ENCODE measurements around the gene TBCA.
"Not testable (repeated sequence)": the region's sequence is repeated elsewhere in the genome, so short reads cannot be mapped to it uniquely, and the experiment has no call there.

Gene TBCA

GRCh38 chr5:77707791-77708190, 68.3 kb downstream of the TBCA start:
- DNase-seq, result no peak

- DNase-seq, result not testable (repeated sequence)
Observed at GRCh38 chr5:77699569-77699968, 76.6 kb downstream of the TBCA start.

DNA sequence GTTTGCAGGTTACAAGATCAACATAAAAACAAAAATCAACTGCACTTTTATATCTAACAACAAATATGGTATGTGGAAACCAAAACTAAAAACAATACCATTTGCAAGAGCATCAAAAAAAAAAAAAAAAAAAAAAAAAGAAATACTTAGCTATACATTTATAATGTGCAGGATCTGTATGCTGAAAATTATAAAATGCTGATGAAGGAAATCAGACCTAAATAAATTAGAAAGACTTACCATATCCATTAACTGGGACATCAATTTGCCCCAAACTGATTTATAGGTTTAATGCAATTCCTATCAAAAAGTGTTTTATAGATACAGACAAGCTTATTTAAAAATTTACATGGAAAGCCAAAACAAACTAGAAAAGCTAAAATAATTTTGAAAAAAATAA, 77.2 kb downstream of the TBCA start:
- no peak for DNase-seq

DNA sequence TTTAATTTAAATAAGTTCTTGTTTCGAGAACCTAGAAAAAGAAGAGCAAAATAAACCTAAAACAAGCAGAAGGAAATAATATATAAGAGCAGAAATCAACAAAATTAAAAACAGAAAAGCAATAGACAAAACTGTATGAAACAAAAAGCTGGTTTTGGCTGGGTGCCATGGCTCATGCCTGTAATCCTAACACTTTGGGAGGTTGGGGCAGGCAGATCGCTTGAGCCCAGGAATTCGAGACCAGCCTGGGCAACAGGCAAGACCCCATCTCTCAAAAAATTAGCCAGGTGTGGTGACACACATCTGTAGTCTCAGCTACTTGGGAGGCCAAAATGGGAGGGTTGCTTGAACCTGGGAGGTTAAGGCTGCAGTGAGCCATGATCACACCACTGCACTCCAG, 78.4 kb downstream of the TBCA start:
- no peak for DNase-seq

- DNase-seq, result no peak
Observed at GRCh38 chr5:77696120-77696519, 80.0 kb downstream of the TBCA start.

DNA sequence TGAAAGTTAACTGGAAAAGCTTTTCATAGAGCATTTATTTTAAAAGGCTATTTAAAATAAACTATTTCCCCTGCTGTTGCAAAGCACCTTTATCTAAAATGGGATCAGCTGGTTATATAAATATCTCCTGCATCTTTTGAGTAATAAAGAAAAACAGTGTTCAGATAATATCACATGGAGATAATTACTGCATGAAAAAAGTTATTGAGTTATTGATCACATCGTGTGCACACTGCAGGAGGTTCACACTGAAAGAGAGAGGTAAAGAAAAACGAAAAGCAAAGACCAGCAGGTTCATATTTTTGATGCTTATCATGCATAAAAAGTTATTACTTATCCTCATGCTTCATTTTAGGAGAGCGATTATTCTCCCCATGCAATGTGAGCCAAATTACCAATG, 82.2 kb downstream of the TBCA start:
- no peak for DNase-seq

DNA sequence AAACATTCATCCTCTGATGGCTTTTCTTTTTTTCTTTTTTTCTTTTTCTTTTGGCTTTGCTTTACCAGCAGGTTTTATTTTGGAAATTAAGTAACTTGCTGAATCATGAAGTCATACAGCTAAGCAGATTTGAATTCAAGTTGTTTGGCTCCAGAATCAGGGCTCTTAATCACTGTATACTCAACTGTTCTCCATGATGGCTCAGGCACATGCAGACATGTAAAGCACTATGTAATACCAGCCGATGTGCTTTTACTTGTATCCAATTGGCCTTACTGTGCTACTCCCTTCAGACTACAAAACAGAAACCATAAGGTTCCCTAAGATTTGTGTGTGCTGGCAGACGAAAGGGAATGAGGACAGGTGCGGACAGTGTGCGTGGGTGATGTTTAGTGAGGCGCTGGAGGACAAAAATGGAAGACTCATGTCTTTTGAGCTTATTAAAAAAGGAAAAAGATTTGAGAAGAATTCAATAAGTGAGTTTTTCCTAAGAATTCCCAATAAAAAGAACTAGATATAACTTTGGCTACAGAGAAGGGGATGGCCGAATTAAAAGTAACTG, 92.9 kb downstream of the TBCA start:
- DNase-seq, result no peak

GRCh38 chr5:77670526-77670925, 105.6 kb downstream of the TBCA start:
- DNase-seq, result no peak

DNA sequence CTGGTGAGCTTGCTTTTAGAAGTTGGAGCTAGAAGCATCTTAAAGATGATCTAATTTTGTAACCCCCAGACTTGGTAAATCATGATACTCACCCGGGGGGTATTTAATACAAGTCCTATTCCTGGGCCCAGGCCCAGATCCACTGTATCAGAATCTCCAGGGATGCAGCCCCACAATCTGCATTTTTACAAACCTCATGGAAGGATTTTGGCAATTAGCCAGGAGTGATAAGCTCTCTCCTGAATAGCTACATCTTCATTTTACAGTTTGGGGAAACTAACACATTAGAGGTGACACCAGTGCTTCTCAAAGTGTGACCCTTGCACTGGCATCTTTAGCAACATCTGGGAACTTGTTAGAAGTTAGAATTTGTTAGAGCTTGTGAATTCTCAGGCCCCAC, 106.5 kb downstream of the TBCA start:
- no peak for DNase-seq

DNA sequence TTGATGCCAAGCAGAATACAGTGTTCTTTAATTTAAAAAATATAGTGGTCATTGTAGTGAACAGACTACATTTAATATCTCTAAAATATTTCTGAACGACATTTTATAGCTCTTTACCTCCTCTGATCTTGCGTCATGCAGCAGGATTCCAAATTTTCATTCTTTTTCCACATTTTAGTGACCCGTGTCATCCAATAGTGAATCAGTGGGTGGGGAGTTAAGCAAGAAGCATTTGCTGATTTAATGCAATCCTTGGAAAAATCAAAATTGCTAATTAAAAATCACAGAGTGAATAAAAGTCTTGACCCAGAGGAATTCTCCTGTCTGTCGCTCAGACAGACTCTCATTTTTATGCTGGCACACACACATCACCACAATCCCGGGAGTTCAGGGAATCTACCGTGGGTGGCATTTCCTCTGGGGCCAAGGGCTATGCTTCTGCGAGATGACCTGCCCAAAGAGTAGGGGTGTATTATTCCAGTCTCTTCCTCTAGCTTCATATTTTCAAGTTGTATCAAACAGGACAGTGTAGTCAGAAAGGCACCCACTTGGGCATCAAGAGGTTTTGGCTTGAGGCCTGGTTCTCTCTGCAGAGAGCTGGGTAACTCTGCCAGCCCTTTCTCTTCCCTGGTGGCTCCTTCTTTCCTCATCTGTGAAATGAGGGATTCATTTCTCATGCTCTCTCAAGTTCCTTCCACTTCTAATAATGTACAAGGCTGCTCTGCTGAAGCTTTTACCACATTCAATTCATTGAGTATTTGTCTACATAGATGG, 112.9 kb downstream of the TBCA start:
- no peak for DNase-seq

GRCh38 chr5:77662635-77663034, 113.5 kb downstream of the TBCA start:
- DNase-seq, result no peak

GRCh38 chr5:77658662-77659061, 117.5 kb downstream of the TBCA start:
- DNase-seq, result no peak

- DNase-seq, result no peak
Observed at GRCh38 chr5:77651343-77651742, 124.8 kb downstream of the TBCA start.

DNA sequence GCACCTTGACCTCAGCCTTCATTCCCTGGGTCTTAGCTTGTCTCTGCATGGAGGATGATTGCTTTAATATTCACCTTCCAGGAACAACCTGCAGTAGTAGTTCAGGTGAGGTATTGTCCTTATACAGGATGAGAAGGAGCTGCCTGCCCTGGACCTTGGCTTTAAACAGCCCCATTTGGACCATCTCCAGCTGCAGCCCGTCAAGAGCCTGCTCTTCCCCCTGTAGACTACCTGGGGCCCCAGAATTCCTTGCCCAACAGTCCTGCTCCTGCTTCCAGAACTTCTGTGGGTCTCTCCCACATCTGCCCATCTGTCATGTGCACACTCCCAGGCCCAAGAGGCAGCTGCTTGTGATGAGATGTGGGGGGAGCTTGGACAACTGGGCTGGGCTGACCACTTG, 125.5 kb downstream of the TBCA start:
- no peak for DNase-seq

- no peak for DNase-seq
Observed at GRCh38 chr5:77649776-77650175, 126.4 kb downstream of the TBCA start.

DNA sequence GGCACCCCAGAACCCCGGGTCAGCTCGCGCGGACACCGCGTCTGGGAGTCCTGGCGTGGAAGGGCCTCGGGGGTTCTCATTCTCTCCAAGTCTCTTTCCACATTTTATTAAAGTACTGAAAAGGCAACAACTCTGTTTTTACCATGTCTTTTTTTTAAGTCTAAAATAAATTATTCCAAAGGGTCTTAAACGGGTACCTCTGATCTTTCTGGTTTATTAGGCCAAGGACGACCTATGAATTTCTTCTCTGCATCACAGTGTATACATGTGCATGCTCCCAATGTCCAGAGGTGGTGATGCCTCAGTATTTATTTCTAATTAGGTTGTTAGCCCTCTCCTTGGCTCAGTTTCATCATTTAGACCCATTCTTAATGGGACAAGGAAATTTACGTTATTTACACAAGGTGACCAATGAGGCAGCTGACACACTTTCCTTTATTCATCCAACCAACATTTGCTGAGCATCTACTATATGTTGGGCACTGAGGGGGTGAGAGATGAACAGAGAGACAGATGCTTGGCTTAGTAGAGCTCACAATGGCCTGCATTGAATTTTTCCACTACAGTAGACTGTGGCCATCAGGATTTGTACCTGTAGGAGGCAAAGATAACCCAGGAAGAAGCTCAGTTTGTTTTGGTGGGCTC, 130.0 kb downstream of the TBCA start:
- DNase-seq, result no peak

DNA sequence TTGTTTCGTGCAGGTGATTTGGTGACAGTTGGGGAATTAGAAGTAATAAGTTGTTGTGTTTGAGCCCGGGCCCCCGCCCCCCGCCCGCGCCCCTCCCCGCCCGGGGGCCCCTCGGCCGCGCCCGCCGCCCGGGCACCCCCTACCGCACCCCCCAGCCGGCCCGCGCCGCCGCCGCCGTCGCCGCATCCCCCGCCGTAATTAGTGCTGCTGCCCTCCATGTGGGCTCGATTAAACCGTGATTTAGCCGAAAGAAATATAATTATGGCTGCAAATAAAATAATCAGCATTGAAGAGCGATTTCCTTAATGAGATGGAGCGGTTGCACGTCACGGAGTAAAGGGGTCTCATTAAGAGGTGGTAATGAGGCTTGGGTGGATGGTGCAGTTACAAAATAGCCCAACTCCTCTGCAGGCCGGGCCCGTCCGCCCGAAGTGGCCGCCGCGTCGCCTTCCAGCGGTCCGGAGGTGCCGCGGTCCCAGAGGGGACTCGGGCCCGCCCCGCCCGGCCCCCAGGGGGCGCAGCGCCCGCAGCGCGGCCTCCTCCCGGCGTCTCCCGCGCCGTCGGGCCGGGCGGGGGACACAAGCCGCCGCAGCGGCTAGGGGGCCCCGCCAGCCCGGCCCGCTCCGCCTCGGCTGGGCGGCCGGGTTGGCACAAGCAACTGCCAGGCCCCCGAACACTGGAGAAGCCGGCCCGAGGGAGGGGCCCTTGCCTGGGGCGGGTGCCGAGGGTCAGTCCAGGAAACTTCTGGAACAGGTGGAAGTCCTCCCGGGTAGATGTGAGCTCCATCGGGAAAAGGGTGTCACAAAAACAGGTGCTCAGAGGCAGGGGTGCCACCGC, 130.8 kb downstream of the TBCA start:
- DNase-seq, result peak; percentile 66

- no peak for DNase-seq
Observed at GRCh38 chr5:77644371-77645157, 131.6 kb downstream of the TBCA start.

GRCh38 chr5:77643654-77644370, 132.3 kb downstream of the TBCA start:
- DNase-seq, result no peak

GRCh38 chr5:77642738-77643653, 133.1 kb downstream of the TBCA start:
- no peak for DNase-seq

All from stimulated activated CD4-positive, alpha-beta T cell treated with anti-CD3 and anti-CD28 coated beads, Interleukin-15, amount 100 ng/mL, for 24 hours (primary cell).